ENCODE results near the gene MOSPD3.

Gene MOSPD3

DNA sequence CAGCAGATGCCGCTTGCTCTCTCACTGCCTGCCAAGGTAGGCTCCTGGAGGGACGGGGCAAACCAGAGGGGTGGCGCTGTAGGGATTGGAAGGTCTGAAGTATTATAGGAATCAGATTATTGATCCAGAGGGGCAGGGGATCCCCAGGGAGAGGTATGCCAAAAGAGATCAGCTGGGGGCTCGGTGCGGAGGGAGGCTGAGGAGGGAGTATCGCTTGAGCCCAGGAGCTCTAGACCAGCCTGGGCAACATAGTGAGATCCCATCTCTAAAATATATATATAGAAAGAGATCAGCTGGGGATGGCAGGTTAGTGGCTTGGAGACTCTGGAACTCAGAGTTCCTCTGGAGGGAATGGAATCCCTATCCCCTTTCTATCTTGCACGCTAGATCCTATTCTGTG lies 17.2 kb upstream of the MOSPD3 start:
- no peak for DNase-seq

DNA sequence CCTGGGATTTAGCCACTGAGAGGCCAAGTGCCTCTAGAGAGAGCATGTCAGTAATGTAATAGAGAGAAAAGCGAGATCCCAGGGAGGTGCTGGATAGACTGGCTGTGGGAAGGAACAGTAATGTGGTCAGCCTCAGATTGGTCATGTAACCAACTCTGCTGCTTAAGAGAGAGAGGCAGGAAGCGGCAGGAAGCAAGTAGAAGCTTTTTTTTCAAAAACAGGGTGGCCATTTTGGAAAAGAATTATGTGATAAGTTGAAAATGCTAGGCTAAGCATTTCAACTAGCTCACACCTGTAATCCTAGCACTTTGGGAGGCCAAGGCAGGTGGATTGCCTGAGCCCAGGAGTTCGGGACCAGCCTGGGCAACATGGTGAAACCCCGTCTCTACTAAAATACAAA lies 13.9 kb upstream of the MOSPD3 start:
- no peak for DNase-seq

DNA sequence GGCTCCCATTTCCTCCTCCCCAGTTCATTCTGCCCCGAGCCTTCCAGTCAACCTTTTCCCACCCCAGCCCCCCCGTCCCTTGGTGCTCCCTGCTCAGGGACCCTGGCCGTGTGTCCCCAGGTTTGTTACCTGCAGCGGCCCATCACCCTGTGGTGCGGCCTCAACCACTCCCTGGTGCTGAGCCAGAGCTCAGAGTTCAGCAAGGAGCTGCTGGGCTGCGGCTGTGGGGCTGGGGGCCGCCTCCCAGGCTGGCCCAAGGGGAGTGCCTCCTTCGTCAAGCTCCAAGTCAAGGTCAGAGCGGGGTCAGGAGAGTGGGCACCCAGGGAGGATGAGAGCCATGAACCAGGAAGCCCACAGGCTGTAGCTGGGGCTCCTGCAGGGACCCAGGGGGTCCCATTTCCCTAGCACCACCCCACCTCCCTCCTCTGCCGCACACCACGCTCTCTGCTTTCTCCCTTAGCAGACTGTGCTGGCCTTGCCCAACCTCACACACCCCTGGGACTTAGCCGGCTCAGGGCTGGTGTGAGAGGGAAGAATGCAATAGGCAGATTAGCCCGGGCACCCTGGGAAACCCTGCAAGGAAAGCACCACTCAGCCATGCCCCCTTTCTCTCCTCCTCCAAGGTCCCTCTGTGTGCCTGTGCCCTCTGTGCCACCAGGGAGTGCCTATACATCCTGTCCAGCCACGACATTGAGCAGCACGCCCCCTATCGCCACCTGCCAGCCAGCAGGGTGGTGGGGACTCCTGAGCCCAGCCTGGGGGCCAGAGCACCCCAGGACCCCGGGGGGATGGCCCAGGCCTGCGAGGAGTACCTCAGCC lies 12.2 kb upstream of the MOSPD3 start:
- no peak for DNase-seq

- DNase-seq: no peak
Observed at GRCh38 chr7:100600730-100601038, 11.7 kb upstream of the MOSPD3 start.

- no peak for DNase-seq
Observed at GRCh38 chr7:100602889-100603725, 9.2 kb upstream of the MOSPD3 start.

DNA sequence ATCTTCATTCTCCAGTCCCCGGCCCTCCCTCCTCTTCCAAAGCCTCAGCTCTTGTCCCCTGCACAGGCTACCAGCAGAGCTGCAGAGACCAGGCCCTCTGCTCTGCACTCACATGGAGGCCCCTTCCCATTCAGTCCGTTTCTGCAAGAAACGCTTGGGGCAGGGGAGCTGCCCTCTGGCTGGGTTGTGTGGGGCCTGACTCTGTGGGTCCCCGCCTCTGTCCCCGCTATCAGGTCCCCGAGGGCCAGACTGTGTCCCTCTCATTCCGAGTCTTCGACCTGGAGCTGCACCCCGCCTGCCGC lies 8.7 kb upstream of the MOSPD3 start:
- DNase-seq: no peak

- peak; percentile 57 to 70 (median 65) for DNase-seq
Observed at GRCh38 chr7:100604028-100604975, 8.0 kb upstream of the MOSPD3 start.

DNA sequence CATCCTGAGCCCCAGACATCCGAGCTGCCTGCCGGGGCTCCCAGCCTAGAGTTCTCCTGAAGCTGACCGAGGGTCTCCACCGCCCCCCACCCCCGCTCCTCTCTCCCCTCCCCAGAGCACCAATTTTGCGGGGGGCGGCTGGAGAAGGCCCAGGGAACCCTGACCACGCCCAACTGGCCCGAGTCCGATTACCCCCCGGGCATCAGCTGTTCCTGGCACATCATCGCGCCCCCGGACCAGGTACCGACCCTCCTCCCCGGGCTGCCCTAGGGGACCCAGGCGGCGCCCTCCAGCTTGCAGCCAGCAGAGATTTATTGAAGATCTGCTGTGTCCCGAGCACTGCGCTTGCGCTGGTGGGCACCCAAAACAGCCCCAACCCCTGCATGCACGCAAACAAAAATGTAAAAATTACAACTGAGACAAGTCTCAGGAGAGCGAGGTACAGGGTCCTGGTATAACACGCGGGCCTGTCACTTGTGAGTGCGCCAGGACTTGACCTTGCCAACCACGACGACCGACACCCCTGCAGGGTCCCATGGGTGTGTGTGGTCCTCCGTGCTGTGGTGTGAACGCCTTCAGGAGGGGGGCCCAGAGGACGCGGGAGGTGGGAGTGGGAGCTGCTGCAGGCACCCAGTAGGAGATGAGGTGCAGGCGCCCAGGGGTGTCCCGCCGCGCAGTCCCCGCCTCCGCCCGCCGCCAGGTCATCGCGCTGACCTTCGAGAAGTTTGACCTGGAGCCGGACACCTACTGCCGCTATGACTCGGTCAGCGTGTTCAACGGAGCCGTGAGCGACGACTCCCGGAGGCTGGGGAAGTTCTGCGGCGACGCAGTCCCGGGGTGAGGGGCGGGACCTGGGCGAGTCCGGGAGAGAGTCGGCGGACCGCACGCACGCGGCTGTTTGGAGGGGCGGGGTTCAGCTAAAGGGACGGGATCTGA lies 7.1 kb upstream of the MOSPD3 start:
- DNase-seq: no peak

GRCh38 chr7:100606313-100606712 lies 6.0 kb upstream of the MOSPD3 start:
- no peak for DNase-seq

- DNase-seq: no peak
Observed at GRCh38 chr7:100607111-100607510, 5.2 kb upstream of the MOSPD3 start.

GRCh38 chr7:100609958-100610357 lies 2.4 kb upstream of the MOSPD3 start:
- DNase-seq: no peak

DNA sequence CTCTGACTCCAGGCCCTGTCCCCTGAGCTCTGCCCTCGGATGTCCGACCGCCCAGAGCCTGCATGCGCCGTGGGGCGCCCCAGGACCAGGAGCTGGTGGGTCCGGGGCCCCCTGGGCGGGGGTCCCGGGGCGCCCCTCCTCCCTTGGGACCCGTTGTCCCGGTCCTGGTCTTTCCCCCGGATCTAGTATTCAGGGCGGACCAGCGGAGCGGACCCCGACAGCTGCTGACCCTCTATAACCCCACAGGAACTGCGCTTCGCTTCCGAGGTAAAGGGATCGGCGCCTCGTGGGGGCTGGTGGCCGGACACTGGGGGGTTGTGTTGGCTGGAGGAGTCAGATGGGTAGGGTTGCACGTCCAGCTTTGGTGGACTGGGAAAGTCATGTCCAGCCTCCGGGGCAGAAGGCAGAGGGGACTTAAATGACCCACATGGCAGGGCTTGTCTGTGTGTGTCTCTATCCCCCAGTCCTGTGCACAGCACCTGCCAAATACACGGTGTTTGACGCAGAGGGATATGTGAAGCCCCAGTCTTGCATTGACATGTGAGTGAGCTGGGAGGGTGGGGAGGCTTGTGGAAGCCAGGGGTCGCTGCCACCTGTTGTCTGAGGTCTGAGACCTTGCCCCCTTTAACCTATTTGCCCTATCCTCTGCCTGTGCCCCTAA lies 520 bp downstream of the MOSPD3 start:
- no peak for DNase-seq

DNA sequence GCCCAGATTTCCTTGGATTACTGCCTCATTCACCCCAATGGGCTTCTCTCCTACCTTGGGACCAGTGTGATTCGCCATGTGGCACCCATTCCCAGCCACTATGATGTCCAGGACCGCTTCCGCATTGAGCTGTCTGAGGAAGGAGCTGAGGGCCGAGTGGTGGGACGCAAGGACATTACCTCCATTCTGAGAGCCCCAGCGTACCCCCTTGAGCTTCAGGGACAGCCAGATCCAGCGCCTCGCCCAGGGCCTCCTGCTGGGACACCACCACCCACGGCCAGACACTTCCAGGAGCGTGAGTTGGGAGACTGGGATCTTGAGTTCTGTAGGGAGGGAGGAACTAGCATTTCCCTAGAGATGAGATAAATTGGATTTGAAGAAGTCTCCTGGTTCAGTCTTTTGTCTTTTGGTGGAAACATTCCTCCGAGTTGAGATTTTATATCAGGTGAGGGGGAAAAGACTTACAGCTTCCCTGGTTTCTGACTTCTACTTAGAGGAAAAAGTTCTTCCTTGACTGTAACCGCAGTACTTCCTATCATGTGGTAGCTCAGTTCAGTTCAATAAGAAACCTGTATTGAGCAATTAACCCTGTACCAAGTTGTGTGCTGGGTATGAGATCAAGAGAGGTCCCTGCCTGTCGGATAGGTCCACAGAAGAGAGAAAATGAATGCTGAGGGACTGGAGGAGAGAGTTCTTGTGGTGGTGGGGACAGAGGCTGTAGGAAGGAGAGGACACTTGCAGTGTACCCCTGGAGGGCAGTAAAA lies 1.3 kb downstream of the MOSPD3 start:
- no peak for DNase-seq

GRCh38 chr7:100614308-100614861 lies 2.0 kb downstream of the MOSPD3 start:
- DNase-seq: no peak

DNA sequence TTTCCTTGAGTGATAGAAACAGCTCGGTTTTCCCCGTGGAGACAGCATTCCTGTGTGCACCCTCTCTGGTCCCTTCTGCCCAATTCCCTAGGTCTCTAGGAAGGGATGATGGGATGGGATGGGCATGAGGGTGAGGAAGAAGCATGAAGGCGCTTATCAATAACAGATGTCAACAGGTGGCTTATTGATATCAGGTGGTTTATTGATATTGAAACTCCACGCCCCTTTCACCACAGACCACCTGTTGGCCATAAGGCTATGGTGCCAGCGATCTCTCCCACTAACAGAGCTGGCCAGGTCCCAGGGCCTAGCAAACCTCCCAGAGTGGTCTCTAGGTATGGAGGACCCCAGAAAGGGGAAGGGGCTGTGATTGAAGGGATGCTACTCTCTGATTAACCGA lies 7.9 kb downstream of the MOSPD3 start:
- DNase-seq: no peak

- DNase-seq: no peak
Observed at GRCh38 chr7:100620804-100621203, 8.5 kb downstream of the MOSPD3 start.

DNA sequence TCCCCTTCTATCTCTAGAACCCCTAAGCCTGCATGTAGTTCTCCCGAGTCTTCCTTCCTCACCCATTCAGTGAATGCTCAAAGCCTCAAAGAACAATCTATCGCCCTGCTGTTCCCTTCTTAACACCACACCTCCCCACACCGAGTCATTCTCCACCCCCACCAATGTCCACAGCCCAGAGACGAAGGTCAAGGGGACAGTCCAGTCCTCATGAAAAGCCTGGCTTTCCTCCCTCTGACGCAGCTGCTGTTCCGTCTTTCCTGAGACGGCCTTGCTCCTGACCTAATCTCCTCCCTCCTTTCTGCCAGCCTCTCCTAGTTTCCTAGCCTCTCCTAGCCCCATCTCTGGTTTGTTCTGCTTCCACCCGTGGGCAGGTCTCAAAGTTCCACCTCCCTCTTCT lies 9.2 kb downstream of the MOSPD3 start:
- DNase-seq: no peak

- no peak for DNase-seq
Observed at GRCh38 chr7:100623951-100624824, 11.8 kb downstream of the MOSPD3 start.

DNA sequence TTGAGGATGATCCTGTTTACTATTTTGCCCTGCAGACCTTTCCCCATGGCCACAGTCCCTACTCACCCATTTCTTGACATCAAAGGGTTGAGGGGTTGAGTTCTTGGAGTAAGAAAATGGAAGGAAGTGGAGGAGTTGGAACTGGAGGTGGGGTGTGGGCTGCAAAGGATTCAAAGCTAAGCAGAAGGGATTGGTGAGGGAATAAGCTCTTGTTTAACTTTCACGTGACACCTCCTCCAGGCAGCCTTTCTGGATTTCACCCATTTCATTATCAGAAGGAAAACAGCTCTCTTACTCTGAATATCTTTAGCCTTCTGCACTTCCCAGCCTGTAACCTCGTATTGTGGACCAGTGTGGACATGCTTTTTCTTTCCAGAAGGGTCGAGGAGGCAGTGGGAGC lies 13.7 kb downstream of the MOSPD3 start:
- DNase-seq: no peak
